ENCODE measurements around the gene CYP46A1.
"Not testable (repeated sequence)": the region's sequence is repeated elsewhere in the genome, so short reads cannot be mapped to it uniquely, and the experiment has no call there.

CYP46A1 gene

DNA sequence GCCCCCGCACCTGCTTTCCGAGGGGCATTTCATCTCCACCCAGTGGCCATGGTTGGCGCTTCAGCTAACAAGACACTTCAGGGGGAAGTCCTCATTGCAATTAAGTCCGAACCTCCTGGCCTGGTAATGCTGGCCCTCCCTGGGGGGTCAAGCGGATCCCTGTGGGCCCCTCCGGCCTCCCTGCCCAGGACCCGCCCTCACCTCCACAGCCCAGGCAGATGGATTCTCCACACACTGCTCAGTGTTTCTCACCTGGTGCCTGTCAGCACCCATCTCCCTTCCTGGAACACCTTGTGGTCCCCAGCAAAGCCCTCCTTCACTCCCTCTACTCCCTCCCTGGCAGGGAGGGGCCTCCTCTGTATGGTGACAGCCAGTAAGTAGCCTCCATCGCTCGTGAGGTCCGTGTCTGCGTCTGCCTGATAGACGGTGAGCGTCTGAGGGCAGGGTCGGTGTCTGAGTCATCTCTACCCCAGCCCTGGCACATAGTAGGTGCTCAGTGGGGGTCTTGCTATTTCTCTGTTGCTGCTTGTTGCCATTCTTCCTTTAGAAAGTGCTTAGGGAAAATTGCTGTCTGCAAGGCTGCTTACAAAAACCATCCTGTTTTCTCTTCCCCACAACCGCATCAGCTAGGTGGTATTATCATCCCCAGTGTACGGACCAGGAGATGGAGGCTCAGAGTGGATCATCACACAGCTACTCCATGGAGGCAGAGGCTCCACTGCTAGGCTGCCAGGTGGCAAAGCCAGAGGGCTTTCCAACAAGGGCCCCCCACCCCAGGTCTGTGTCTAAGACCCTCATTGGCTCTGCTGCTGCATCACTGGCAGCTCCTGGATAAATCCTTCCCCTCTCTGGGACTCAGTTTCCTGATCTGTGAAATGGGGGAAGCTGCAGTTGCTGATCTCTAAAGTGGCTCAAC, 69.4 kb downstream of the CYP46A1 start:
- peaks cover 27% of the 10 kb centered on the region for H3K4me1 Mint-ChIP-seq
- no peaks in the 10 kb centered on the region for H3K36me3 Mint-ChIP-seq
- H3K4me3 Mint-ChIP-seq, result peak overlapping the region; percentile 56
- no peaks in the 10 kb centered on the region for H3K9me3 Mint-ChIP-seq
- no peak for ATAC-seq
- no peak for DNase-seq (ENCODE audit: low spot score in 2 of 2)
- H3K27ac Mint-ChIP-seq, result peak overlapping the region; percentile 63

DNA sequence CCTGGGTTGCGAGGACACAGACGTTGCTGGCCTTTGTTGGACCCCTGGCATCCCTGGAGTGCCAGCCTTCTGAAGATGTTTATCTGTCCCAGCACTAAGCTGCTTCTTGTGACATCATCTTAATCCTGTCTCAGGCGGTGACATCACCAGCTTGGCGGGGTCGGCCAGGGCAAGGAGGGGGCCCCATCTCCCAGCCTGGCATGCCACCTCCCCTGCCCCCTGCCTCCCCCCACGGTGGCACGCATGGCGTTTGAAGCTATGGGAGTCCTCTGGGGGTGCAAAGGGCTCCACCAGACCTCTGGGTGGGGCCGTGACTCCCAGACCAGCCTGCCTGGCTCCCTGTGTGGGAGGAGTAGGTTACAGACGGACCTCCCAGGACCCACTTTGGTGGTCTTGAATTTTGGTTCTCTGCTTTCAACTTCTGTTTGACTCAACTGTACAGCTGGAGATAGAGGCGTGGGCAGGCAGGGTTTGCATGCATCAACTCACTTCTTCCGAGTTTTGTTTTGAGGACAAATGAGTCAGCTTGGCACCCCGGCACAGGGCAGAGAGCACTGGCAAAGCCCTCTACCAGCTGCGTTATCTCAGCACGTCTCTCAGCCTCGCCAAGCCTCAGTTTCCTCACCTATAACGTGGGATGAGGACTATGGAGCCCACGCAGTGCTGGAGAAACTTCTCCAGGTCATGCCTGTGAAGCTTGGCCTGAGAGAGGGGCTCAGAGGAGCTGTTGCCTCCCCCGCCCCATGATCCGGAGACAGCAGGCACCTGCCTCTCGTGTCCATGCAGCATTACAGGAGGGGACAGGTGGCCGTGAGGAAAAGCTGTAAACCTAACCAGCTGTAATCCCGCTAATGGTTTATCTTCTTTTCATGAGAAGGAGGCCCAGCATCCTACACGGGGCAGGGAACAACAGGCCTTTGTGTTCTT, 70.3 kb downstream of the CYP46A1 start:
- Mint-ChIP-seq H3K4me3 (peak overlapping the region; percentile 56), H3K36me3 (no peaks in the 10 kb centered on the region), H3K27ac (peak overlapping the region; percentile 63), H3K4me1 (peaks cover 27% of the 10 kb centered on the region), H3K9me3 (no peaks in the 10 kb centered on the region)
- DNase-seq (ENCODE audit: low spot score in 2 of 2) (peak; percentile 14 to 67), ATAC-seq (peak; percentile 86)

DNA sequence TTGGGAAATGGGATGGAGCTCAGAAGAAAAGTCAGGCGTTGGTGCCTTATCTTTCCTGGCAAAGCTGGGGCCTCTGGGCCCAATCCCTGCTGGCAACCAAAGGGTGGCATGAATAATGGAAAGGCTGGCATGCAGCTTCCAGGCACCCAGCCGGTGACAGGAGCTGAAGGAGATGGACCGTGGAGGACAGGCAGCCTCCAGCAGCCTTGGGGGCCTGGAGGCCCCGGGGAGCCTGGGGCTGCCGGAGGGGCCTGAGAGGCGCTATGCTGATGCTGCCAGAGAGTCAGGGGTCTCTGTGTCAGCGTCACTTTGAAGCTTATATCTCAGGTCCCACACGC, 70.9 kb downstream of the CYP46A1 start:
- ATAC-seq (no peak), DNase-seq (ENCODE audit: low spot score in 2 of 2) (no peak)
- H3K4me3 Mint-ChIP-seq, result no peak overlapping the region
- no peak overlapping the region for H3K27ac Mint-ChIP-seq
- H3K36me3 Mint-ChIP-seq, result no peaks in the 10 kb centered on the region
- H3K9me3 Mint-ChIP-seq, result no peaks in the 10 kb centered on the region
- peaks cover 27% of the 10 kb centered on the region for H3K4me1 Mint-ChIP-seq

DNA sequence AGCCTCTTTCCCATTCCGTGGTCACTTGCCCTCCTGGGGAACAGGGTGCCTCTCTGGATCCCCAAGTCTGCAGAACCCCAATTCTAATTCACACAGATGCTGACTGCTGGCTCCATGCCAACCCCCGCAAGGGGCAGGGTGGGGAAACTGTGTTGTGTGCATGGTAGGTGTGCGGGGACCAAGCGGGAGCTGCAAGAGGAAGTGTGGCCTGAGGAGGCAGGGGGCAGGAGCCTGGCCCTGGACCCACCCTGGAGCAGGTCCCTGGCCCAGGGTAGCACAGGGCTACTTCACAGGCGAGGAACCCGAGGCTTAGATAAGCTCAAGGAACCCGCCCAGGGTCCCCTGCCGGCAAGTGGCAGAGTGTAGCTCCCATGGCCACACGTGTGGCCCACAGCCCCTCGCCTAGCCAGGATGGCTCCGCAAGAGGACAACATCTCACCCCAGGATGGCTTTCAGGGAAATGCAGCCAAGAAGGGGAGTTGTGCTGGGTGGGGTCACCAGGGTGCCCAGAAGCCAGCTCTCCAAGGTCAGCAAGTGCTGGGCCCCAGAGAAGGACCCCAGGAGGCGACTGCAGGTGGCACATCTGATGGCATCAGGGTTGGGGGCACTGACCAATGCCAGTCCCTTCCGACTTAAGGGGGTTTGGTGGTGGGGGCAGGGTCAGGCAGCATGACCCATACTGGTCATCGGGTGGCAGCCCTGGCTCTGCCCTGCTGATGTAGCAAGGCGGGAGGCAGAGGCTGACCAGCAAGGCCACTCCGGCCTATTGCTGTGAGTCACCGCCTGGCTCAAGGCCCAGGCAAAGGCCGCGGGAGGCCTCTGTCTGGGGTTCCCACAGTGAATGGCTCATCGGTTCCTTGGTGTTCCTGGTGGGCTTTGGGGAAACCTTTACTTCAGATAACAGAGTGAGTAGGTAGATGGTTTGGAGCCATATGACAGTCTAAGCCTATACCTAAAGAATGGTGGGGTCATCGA, 71.8 kb downstream of the CYP46A1 start:
- ATAC-seq (no peak), DNase-seq (ENCODE audit: low spot score in 2 of 2) (no peak)
- H3K9me3 Mint-ChIP-seq, result no peaks in the 10 kb centered on the region
- no peaks in the 10 kb centered on the region for H3K36me3 Mint-ChIP-seq
- no peak overlapping the region for H3K27ac Mint-ChIP-seq
- H3K4me3 Mint-ChIP-seq, result no peak overlapping the region
- peaks cover 27% of the 10 kb centered on the region for H3K4me1 Mint-ChIP-seq

DNA sequence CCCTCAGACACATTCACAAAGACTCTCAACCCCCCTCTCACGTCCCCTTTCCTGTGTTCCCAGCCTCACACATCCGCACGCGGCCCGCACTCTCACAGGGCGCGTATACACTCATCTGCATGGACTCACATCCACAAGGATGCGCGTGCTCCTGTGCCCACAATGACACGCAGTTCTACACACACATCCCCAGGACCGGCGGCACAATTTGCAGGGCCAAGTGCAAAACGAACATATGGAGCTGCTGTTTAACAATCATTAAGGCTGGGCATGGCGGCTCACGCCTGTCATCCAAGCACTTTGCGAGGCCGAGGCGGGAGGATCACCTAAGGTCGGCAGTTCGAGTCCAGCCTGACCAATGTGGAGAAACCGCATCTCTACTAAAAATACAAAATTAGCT, 72.7 kb downstream of the CYP46A1 start:
- H3K36me3 Mint-ChIP-seq, result no peaks in the 10 kb centered on the region
- H3K4me3 Mint-ChIP-seq, result no peak overlapping the region
- peaks cover 27% of the 10 kb centered on the region for H3K4me1 Mint-ChIP-seq
- DNase-seq (ENCODE audit: low spot score in 2 of 2) (no peak), ATAC-seq (no peak)
- H3K27ac Mint-ChIP-seq, result no peak overlapping the region
- H3K9me3 Mint-ChIP-seq, result no peaks in the 10 kb centered on the region

DNA sequence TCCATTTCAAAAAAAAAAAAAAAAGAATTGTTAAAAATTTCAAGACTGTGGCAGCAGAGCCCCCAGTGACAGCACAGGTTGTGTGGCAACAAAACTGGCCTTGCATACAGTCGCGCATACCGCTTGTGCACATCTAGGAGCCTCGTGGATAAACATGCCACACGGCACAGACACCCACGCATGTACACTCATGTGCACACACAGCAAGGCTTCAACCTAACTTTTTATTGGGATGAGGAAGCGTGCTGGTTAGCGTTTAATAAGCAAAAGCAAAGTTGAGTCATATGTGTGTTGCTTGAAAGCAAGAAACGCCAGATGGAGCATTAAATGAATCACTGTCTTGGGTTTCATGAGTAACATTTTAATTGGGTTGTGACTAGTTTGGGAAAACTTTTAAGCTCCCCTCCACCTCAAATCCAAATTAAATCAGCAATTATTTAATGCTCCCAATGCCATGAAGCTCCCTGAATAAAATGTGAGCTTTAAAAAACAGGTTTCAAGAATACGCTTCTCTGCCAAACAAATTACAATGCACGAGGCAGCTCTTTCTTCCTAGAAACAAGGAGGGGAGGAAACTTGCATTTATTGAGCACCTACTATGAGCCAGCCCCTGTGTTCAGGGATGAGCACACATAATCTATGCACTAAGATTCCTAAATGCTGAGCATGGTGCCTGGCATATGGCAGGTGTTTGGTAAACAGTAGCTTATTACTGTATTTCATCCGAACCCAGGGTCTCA, 73.4 kb downstream of the CYP46A1 start:
- peaks cover 23% of the 10 kb centered on the region for H3K4me1 Mint-ChIP-seq
- DNase-seq (ENCODE audit: low spot score in 2 of 2) (no peak), ATAC-seq (peak; percentile 65)
- no peaks in the 10 kb centered on the region for H3K9me3 Mint-ChIP-seq
- no peak overlapping the region for H3K4me3 Mint-ChIP-seq
- no peak overlapping the region for H3K27ac Mint-ChIP-seq
- H3K36me3 Mint-ChIP-seq, result no peaks in the 10 kb centered on the region

DNA sequence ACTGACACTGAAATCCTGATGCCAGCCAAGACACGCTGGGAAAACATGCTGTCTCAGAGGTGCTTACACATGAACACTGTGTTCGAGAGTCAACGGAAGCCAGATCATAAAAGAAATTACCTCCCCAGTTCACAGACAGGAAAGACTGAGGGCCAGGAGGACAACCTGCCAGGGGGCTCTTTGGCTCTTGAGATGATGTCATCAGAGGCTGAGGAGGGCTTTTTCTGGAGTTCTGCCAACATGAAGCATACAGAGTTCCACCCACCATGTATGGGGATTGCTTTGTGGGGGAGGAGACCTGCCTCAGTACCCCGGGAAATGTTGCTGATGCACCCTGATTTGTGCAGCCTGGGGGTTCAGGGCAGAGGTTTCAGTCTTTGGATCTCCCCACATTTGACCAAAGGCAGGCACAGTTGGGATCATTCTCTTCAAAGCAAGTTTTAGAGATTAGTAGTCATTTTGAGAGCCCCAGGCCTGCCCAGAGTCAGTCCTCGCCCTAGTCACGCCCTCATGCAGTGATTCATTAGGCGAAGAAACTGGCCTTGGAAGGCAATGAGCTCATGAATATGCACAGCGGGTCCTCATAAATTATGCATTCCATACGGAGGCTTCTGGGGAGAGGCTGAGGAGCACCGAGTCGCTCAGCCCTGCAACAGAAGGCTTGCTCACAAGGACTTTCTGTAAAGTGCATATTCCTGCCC, 74.2 kb downstream of the CYP46A1 start:
- peak; percentile 57 for ATAC-seq
- H3K4me3 Mint-ChIP-seq, result no peak overlapping the region
- peaks cover 16% of the 10 kb centered on the region for H3K4me1 Mint-ChIP-seq
- no peak for DNase-seq (ENCODE audit: low spot score in 2 of 2)
- no peaks in the 10 kb centered on the region for H3K36me3 Mint-ChIP-seq
- no peaks in the 10 kb centered on the region for H3K9me3 Mint-ChIP-seq
- no peak overlapping the region for H3K27ac Mint-ChIP-seq

DNA sequence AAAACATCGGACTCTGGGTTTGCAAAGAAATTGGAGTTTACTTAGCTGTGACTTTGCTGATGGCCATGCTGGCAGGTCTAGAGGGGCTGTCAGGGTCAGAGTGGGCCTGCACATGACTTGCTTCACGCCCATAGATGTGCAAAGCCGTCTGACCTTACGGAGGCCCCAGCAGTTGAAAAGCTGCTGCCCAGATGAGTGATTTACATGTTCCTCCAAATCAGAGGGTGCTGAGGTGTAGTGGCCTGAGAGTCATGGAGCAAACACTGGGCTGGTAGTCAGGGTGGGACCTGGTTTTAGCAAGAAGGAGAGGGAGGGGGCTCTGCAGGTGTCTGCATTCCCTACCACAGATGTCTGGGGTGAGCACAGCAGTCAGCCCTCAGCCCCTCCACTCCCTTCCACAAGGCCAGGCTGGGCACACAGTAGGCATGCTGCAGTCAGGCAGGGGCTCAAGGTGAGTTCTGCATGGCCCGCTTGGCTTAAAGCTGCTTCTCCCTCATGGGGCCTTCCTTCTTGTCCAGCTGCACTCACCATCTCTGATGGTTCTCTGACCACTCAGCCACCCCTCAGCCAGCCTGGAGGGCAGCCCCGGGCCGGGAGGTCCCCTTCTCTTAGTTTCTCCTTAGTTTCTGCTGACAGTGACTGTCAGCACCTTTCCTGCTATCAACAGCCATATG, 74.9 kb downstream of the CYP46A1 start:
- DNase-seq (ENCODE audit: low spot score in 2 of 2) (no peak), ATAC-seq (no peak)
- H3K4me1 Mint-ChIP-seq, result peaks cover 9% of the 10 kb centered on the region
- H3K4me3 Mint-ChIP-seq, result no peak overlapping the region
- H3K27ac Mint-ChIP-seq, result no peak overlapping the region
- no peaks in the 10 kb centered on the region for H3K9me3 Mint-ChIP-seq
- no peaks in the 10 kb centered on the region for H3K36me3 Mint-ChIP-seq

DNA sequence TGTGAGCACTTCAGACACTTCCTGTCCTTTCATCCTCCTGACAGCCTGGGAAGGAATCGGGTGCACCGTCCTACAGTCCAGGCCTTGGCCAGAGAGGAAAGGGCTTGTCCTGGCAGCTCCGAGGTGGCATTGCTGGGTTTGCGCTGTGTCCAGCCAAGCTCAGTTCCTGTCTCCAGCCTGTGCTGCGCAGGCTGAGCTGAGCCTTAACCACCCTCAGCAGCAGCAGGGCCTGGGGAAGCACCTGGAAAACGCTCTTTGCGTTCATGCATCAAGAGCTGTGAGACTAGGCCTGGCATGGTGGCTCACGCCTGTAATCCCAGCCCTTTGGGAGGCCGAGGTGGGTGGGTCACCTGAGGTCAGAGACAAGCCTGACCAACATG, 75.4 kb downstream of the CYP46A1 start:
- Mint-ChIP-seq H3K27ac (no peak overlapping the region), H3K4me1 (peaks cover 3% of the 10 kb centered on the region), H3K4me3 (no peak overlapping the region), H3K9me3 (no peaks in the 10 kb centered on the region), H3K36me3 (no peaks in the 10 kb centered on the region)
- DNase-seq (ENCODE audit: low spot score in 2 of 2) (no peak), ATAC-seq (no peak)

DNA sequence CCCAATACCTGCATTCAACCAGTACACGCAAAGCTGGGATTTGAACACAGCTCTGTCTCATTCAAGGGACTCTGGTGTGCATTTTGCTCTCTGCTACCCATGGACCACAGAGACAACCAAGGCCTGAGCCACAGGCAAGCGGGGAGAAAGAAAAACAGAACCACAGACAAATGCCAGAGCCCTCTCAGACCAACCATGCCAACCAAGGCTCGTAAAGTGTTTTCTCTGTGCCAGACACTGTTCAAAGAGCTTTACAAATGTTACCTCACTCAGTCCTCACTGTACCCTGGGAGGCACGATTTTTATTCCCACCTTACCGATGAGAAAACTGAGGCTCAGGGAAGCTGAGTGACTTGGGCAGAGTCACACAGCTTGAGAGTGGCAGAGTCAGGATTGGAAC, 76.7 kb downstream of the CYP46A1 start:
- Mint-ChIP-seq H3K9me3 (no peaks in the 10 kb centered on the region), H3K4me3 (no peak overlapping the region), H3K27ac (no peak overlapping the region), H3K36me3 (no peaks in the 10 kb centered on the region), H3K4me1 (no peaks in the 10 kb centered on the region)
- ATAC-seq (no peak), DNase-seq (ENCODE audit: low spot score in 2 of 2) (no peak)

DNA sequence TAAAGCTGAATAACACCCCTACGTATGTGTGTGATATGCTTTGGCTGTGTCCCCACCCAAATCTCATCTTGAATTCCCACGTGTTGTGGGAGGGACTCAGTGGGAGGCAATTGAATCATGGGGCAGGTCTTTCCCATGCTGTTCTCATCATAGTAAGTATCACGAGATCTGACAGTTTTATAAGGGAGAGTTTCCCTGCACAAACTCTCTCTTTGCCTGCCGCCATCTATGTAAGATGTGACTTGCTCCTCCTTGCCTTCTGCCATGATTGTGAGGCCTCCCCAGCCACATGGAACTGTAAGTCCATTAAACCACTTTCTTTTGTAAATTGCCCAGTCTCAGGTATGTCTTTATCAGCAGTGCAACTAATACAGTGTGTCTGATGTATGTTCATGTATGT, 78.8 kb downstream of the CYP46A1 start:
- not testable (repeated sequence) for DNase-seq (ENCODE audit: low spot score in 2 of 2); H3K9me3 Mint-ChIP-seq; ATAC-seq; H3K27ac Mint-ChIP-seq; H3K4me1 Mint-ChIP-seq; H3K4me3 Mint-ChIP-seq; H3K36me3 Mint-ChIP-seq

DNA sequence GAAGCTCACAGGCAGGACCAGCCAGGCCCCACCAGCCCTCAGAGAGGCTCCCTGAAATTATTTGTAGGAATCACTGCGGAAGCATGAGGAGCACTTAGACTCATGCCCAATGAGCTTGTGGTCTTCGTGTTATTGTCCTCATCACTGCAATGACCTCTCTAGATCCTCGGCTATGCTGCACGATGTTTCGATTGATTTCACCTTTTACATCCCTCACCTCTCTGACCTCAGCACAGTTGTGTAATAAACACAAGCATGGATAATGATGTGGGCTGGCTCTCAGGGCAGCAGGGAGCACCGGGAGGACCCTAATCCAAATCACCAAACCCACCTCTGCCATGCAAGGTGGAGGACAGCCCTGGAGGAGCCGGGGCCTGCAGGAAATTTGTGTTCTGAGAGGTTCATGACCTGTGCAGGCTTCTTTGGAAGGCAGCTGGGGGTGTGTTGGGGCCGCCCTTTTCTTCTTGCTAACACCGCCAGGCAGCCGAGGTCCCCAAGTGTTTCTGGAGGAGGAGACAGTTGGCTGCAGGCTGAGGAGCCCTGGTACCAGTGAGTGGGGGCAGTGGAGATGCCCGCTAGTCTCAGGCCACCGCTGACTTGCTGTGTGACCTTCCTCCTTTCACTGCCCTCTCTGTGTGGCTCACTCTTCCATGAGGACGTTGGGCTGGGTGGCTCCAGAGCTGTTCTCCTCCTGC, 79.6 kb downstream of the CYP46A1 start:
- no peaks in the 10 kb centered on the region for H3K36me3 Mint-ChIP-seq
- ATAC-seq, result peak; percentile 12
- DNase-seq (ENCODE audit: low spot score in 2 of 2), result no peak

DNA sequence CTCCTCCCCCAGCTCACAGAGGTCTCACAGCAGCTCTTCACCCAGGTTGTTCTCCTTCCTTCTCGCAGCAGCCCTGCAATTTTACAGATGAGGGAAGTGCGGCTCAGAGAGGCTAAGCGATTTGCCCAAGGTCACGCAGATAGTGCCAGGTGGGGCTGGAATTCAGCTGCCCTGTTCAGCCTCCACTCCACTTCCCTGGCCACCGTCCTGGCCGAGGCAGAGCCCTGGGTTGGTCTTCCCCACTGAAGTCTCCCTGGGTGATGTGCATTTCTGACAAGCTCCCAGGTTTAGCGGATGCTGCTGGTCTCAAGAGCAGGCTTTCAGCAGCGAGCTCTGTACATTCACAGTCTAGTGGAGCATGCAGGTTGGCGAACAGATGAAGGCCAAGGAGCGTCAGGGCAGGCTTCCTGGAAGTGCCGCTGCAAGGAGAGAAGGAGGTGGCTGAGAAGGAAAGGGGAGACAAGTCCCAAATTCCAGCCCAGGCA, 80.2 kb downstream of the CYP46A1 start:
- H3K27ac Mint-ChIP-seq, result no peak overlapping the region
- ATAC-seq, result peak; percentile 11
- H3K4me3 Mint-ChIP-seq, result no peak overlapping the region
- H3K9me3 Mint-ChIP-seq, result no peaks in the 10 kb centered on the region
- H3K4me1 Mint-ChIP-seq, result no peaks in the 10 kb centered on the region
- H3K36me3 Mint-ChIP-seq, result no peaks in the 10 kb centered on the region
- no peak for DNase-seq (ENCODE audit: low spot score in 2 of 2)

More for the DNA sequence above, 79.6 kb downstream of the CYP46A1 start:
- H3K9me3 Mint-ChIP-seq, result no peaks in the 10 kb centered on the region
- no peak overlapping the region for H3K4me3 Mint-ChIP-seq
- no peaks in the 10 kb centered on the region for H3K4me1 Mint-ChIP-seq
- H3K27ac Mint-ChIP-seq, result no peak overlapping the region

Measured in stimulated activated effector memory CD8-positive, alpha-beta T cell treated with anti-CD3 and anti-CD28 coated beads, Interleukin-12 subunit alpha, Interleukin-12 subunit beta, amount 100 ng/mL, for 72 hours (primary cell).